KMS-11 (cell line): ENCODE data around the gene TIMP4.
A peak's percentile ranks its signal among the peaks of the same experiment; 100 is the strongest.

Source experiments
- H2AFZ ChIP-seq: fragments of 200-600 bp; sonication (generic); 2 replicates; pipeline ENCODE4 v1.6.1; 2016; ENCODE audit warnings: antibody characterized with exemption, mixed run types, low read depth
- H3K27ac ChIP-seq: fragments of 200-600 bp; sonication (generic); 2 replicates; pipeline ENCODE4 v1.6.1; 2016; ENCODE audit warnings: mild to moderate bottlenecking, mixed run types
- H3K27me3 ChIP-seq: fragments of 200-600 bp; sonication (generic); 2 replicates; pipeline ENCODE4 v1.6.1; 2017; ENCODE audit warnings: mild to moderate bottlenecking, low read depth, mixed run types, moderate library complexity; ENCODE audit not compliant: insufficient read depth
- H3K36me3 ChIP-seq: fragments of 200-600 bp; sonication (generic); 2 replicates; pipeline ENCODE4 v1.6.1; 2017; ENCODE audit warnings: mild to moderate bottlenecking, mixed run types; ENCODE audit not compliant: insufficient read depth
- H3K4me1 ChIP-seq: fragments of 200-600 bp; sonication (generic); 2 replicates; pipeline ENCODE4 v1.6.1; 2016; ENCODE audit warnings: mild to moderate bottlenecking, low read depth, mixed run types; ENCODE audit not compliant: poor library complexity, severe bottlenecking
- H3K4me2 ChIP-seq: fragments of 200-600 bp; sonication (generic); 2 replicates; pipeline ENCODE4 v1.7.0; 2016; ENCODE audit warnings: mild to moderate bottlenecking, mixed run types
- H3K4me3 ChIP-seq: fragments of 200-600 bp; sonication (generic); IDR thresholded peaks from 2 replicates; pipeline ENCODE4 v1.6.1; 2017; ENCODE audit warnings: low read depth, low read length, mixed read lengths; ENCODE audit not compliant: insufficient read depth
- H3K79me2 ChIP-seq: fragments of 200-600 bp; sonication (generic); 2 replicates; pipeline ENCODE4 v1.6.1; 2016; ENCODE audit warnings: low read depth, mixed run types; ENCODE audit not compliant: insufficient read depth
- H3K9ac ChIP-seq: fragments of 200-600 bp; sonication (generic); 2 replicates; pipeline ENCODE4 v1.6.1; 2016; ENCODE audit warnings: mild to moderate bottlenecking, mixed run types
- H4K20me1 ChIP-seq: fragments of 200-600 bp; sonication (generic); 2 replicates; pipeline ENCODE4 v1.6.1; 2016; ENCODE audit warnings: mild to moderate bottlenecking, mixed run types; ENCODE audit not compliant: insufficient read depth
- CTCF ChIP-seq: fragments of 200-600 bp; sonication (generic); conservative IDR thresholded peaks from 2 replicates; pipeline ENCODE4 v1.6.1; 2017; ENCODE audit warnings: low read depth, mild to moderate bottlenecking, antibody characterized with exemption, low read length, moderate library complexity, mixed read lengths

The TIMP4 gene

GRCh38 chr3:12194209-12194608 is 35.5 kb upstream of the TIMP4 start:
- H3K4me3 ChIP-seq, result no peak overlapping the region
- TF ChIP-seq CTCF, result no peak
- peaks cover 39% of the 10 kb centered on the region for H3K4me1 ChIP-seq
- H4K20me1 ChIP-seq, result no peaks in the 10 kb centered on the region
- H3K4me2 ChIP-seq, result peak overlapping the region; percentile 51; the same call in 1 of the 2 replicates
- no peak overlapping the region for H2AFZ ChIP-seq
- H3K27ac ChIP-seq, result peak overlapping the region; percentile 20; the same call in 1 of the 2 replicates
- H3K79me2 ChIP-seq, result no peaks in the 10 kb centered on the region
- H3K27me3 ChIP-seq, result no peaks in the 10 kb centered on the region
- no peak overlapping the region for H3K9ac ChIP-seq
- no peaks in the 10 kb centered on the region for H3K36me3 ChIP-seq

GRCh38 chr3:12193485-12194165 is 34.9 kb upstream of the TIMP4 start:
- Histone ChIP-seq H3K79me2 (no peaks in the 10 kb centered on the region), H3K27ac (peak overlapping the region; percentile 20; the same call in 1 of the 2 replicates), H2AFZ (no peak overlapping the region), H3K36me3 (no peaks in the 10 kb centered on the region), H3K27me3 (no peaks in the 10 kb centered on the region), H4K20me1 (no peaks in the 10 kb centered on the region), H3K4me3 (no peak overlapping the region), H3K9ac (no peak overlapping the region), H3K4me1 (peaks cover 39% of the 10 kb centered on the region), H3K4me2 (peak overlapping the region; percentile 51)
- no peak for TF ChIP-seq CTCF

GRCh38 chr3:12192655-12193484 is 34.2 kb upstream of the TIMP4 start:
- Histone ChIP-seq H3K27ac (no peak overlapping the region), H3K4me1 (peaks cover 36% of the 10 kb centered on the region), H4K20me1 (no peaks in the 10 kb centered on the region), H3K4me2 (no peak overlapping the region), H3K79me2 (no peaks in the 10 kb centered on the region), H3K27me3 (no peaks in the 10 kb centered on the region), H3K9ac (no peak overlapping the region), H3K4me3 (no peak overlapping the region), H3K36me3 (no peaks in the 10 kb centered on the region), H2AFZ (no peak overlapping the region)
- no peak for TF ChIP-seq CTCF

GRCh38 chr3:12192173-12192572 is 33.5 kb upstream of the TIMP4 start:
- Histone ChIP-seq H3K27ac (no peak overlapping the region), H3K27me3 (no peaks in the 10 kb centered on the region), H3K4me2 (no peak overlapping the region), H3K4me3 (no peak overlapping the region), H3K9ac (no peak overlapping the region), H4K20me1 (no peaks in the 10 kb centered on the region), H3K4me1 (peaks cover 29% of the 10 kb centered on the region), H2AFZ (no peak overlapping the region), H3K79me2 (no peaks in the 10 kb centered on the region), H3K36me3 (no peaks in the 10 kb centered on the region)
- no peak for TF ChIP-seq CTCF
